Astrocyte of the cerebellum (primary cell): ENCODE measurements around the gene SETBP1.

Experiments
- DNase-seq: peaks from one replicate; pipeline ENCODE4 v3.0.0-alpha.2; 2011; ENCODE audit warnings: low read depth
- H3K4me3 ChIP-seq: 2 replicates; pipeline ENCODE4 v1.5.1; 2011; ENCODE audit warnings: mild to moderate bottlenecking, low read depth, low read length, moderate library complexity
- CTCF ChIP-seq: IDR thresholded peaks from 2 replicates; pipeline ENCODE4 v1.5.1; 2012; ENCODE audit warnings: low read length, low read depth, moderate library complexity, mild to moderate bottlenecking; ENCODE audit errors: missing control alignments
- in situ Hi-C: cut with HindIII; loops from 2 replicates; pipeline ENCODE4 v1.10.0; 2017; ENCODE audit warnings: low sequenced_read_pairs

Gene SETBP1

GRCh38 chr18:44638034-44638540 is 42.6 kb upstream of the SETBP1 start:
- in situ Hi-C loops, result no loop called here
- no peak for DNase-seq
- no peak for TF ChIP-seq CTCF
- no peak overlapping the region for H3K4me3 ChIP-seq

GRCh38 chr18:44638811-44639210 is 41.9 kb upstream of the SETBP1 start:
- in situ Hi-C loops, result no loop called here
- H3K4me3 ChIP-seq, result no peak overlapping the region
- DNase-seq, result no peak
- TF ChIP-seq CTCF, result no peak

GRCh38 chr18:44643004-44643403 is 37.7 kb upstream of the SETBP1 start:
- no peak for TF ChIP-seq CTCF
- in situ Hi-C loops, result no loop called here
- DNase-seq, result no peak
- H3K4me3 ChIP-seq, result no peak overlapping the region

- in situ Hi-C loops, result no loop called here
- no peak for TF ChIP-seq CTCF
- H3K4me3 ChIP-seq, result no peak overlapping the region
- peak; percentile 57 for DNase-seq
Observed at GRCh38 chr18:44651478-44651877, 29.2 kb upstream of the SETBP1 start.

GRCh38 chr18:44651918-44652572 is 28.6 kb upstream of the SETBP1 start:
- H3K4me3 ChIP-seq, result no peak overlapping the region
- in situ Hi-C loops, result no loop called here
- no peak for DNase-seq
- TF ChIP-seq CTCF, result no peak

GRCh38 chr18:44652722-44653121 is 28.0 kb upstream of the SETBP1 start:
- no peak overlapping the region for H3K4me3 ChIP-seq
- DNase-seq, result no peak
- in situ Hi-C loops, result no loop called here
- no peak for TF ChIP-seq CTCF
